Measurements from ENCODE around the gene GALNT2.

DNA sequence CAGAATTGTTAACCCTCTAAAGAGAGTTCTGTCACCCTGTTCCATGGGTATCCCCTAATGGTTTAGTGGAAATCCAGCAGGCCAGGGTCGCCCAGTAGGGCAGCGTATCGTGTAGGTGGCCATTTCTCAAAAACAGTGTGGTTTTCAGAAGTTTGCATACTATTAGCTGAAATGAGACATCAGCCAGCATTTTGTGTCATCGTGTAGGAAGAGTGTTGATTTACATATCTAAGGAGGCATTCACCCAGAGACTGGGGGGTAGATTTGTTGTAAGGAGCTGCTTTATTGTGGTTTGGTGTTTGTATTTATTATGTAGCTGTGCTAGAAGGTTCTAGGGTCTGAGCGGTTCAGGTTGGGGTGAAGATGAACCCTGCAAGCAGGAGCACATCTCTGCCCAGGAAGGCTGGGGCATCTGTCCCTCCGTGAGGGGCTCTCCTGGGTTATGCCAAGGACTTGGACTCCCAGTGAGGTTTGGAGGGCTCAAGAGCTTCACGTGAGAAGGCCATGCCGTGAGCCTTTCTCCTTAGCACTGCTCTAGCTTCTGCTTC lies 184.7 kb downstream of the GALNT2 start:
- TF ChIP-seq, protein P1, sequence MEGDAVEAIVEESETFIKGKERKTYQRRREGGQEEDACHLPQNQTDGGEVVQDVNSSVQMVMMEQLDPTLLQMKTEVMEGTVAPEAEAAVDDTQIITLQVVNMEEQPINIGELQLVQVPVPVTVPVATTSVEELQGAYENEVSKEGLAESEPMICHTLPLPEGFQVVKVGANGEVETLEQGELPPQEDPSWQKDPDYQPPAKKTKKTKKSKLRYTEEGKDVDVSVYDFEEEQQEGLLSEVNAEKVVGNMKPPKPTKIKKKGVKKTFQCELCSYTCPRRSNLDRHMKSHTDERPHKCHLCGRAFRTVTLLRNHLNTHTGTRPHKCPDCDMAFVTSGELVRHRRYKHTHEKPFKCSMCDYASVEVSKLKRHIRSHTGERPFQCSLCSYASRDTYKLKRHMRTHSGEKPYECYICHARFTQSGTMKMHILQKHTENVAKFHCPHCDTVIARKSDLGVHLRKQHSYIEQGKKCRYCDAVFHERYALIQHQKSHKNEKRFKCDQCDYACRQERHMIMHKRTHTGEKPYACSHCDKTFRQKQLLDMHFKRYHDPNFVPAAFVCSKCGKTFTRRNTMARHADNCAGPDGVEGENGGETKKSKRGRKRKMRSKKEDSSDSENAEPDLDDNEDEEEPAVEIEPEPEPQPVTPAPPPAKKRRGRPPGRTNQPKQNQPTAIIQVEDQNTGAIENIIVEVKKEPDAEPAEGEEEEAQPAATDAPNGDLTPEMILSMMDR (IDR thresholded peaks at IDR 0.05) = no peak
- no peak for TF ChIP-seq ZFX (IDR thresholded peaks at IDR 0.05; ENCODE audit: borderline replicate concordance)
